Measurements from ENCODE around the gene PARVA.

The PARVA gene

DNA sequence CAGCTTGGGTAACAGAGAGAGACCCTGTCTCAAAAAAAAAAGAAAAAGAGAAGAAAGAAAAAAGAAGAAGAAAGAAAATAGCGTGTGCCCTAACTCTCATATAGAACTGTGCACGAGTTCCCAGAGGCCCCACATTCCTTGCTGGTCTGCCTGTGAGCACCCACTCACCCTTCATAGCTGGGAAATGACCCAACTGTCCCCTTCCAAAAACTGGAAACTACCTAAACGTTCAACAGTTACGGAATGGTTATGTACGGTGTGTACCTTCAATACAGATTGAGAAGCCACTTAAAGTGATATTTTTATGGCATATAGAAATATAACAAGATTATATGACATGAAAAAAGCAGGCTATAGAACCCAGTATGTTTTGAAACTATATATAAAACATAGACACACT, 82.0 kb downstream of the PARVA start:
- no peak for TF ChIP-seq Cebpa-rat (IDR thresholded peaks at IDR 0.05)
- Histone ChIP-seq H3K27ac (no peak overlapping the region), H3K9ac (no peak overlapping the region), H3K9me3 (replicated peaks in 1 of 11) (peaks cover 2 to 9% (median 5%) of the 10 kb centered on the region in 11 experiments; a peak in 16 of 22 replicates), H3K36me3 (no peaks in the 10 kb centered on the region), H4K20me1 (no peaks in the 10 kb centered on the region), H3K4me2 (no peak overlapping the region), H3K27me3 (no peaks in the 10 kb centered on the region), H3K4me1 (peaks cover 0 to 5% (median 0%) of the 10 kb centered on the region in 10 experiments; a peak in 1 of 20 replicates), H3K4me3 (no peak overlapping the region)

DNA sequence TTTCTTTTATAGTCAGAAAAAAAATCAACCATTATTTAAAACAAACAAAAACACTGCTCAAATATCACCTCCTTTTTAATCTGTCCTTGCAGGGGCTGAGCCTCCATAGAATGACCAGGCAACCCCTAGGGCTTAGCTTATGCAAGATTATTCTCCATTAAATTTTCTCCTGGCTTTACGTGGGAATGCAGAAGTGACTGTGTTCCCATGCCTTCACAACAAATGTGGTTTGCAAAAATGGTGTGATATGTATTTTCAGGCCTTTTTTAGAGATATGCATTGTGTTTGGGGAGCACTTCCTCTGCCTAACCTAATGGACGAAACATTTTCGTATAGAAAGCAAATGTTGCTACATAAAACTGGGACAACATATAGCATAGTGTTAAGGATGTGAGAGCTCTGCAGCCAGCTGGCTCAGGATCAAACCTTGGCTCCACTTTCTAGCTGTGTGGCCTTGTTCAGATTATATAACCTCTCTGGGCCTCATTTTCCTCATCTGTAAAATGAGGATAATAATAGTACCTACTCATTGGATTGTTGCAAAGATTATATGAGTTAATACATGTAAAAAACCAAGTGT, 82.6 kb downstream of the PARVA start:
- TF ChIP-seq Cebpa-rat (IDR thresholded peaks at IDR 0.05), result no peak

DNA sequence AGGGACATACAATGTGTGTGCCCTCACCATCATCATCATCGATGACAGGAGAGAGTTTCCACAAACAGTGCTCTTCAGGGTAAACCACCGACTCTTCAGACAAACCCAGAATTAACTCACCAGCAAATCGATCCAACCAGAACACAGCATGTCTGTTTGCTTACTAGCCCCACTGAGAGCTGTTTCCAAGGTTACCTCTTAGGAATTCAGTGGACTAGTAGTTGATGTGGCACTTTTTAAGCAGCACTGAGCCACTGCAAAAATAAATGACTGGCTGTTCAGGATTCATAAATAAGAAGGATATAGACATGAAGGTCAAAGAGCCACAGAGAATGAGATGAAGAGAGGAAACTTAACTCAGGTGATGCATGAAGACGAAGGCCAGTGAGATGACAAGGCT, 83.1 kb downstream of the PARVA start:
- Histone ChIP-seq H3K27me3 (no peaks in the 10 kb centered on the region), H3K9ac (no peak overlapping the region), H3K4me3 (no peak overlapping the region), H3K4me2 (no peak overlapping the region), H3K9me3 (replicated peaks in 1 of 11) (peaks cover 10 to 17% (median 14%) of the 10 kb centered on the region in 11 experiments; a peak in 20 of 22 replicates), H3K4me1 (peaks cover 0 to 5% (median 0%) of the 10 kb centered on the region in 10 experiments; a peak in 1 of 20 replicates), H3K27ac (no peak overlapping the region), H4K20me1 (no peaks in the 10 kb centered on the region), H3K36me3 (no peaks in the 10 kb centered on the region)
- no peak for TF ChIP-seq Cebpa-rat (IDR thresholded peaks at IDR 0.05)

More for the DNA sequence above, 82.6 kb downstream of the PARVA start:
- Histone ChIP-seq H3K4me3 (no peak overlapping the region), H3K4me1 (peaks cover 0 to 5% (median 0%) of the 10 kb centered on the region in 10 experiments; a peak in 1 of 20 replicates), H3K9ac (no peak overlapping the region), H4K20me1 (no peaks in the 10 kb centered on the region), H3K27ac (no peak overlapping the region), H3K4me2 (no peak overlapping the region), H3K36me3 (no peaks in the 10 kb centered on the region), H3K27me3 (no peaks in the 10 kb centered on the region), H3K9me3 (replicated peaks in 1 of 11) (peaks cover 7 to 15% (median 11%) of the 10 kb centered on the region in 11 experiments; a peak in 20 of 22 replicates)

DNA sequence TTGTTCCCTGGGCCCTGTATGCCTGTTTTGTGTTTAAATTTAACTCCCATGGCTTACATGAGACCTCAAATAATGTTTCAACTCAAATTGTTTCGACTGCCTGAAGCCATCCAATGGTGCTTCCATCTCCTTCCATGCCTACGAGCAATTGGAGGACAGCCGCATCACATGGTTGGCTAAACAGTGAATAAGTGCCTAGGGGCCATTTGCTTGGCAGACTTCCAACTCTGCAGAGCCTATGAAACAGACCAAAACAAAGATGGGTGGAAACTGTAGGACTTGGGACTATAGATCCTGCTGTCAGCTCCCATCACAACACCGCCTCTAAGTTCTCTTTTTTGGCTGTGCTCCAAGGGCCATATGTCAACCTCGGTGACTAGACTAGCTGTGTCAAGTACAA, 84.1 kb downstream of the PARVA start:
- H3K27ac ChIP-seq, result no peak overlapping the region
- H4K20me1 ChIP-seq, result no peaks in the 10 kb centered on the region
- no peaks in the 10 kb centered on the region for H3K27me3 ChIP-seq
- H3K9ac ChIP-seq, result no peak overlapping the region
- H3K36me3 ChIP-seq, result no peaks in the 10 kb centered on the region
- no peak overlapping the region for H3K4me3 ChIP-seq
- no peak overlapping the region for H3K4me2 ChIP-seq
- peaks cover 0 to 5% (median 0%) of the 10 kb centered on the region in 10 experiments; a peak in 1 of 20 replicates for H3K4me1 ChIP-seq
- H3K9me3 ChIP-seq (replicated peaks in 1 of 11), result peaks cover 10 to 18% (median 14%) of the 10 kb centered on the region in 11 experiments; a peak in 20 of 22 replicates
- TF ChIP-seq Cebpa-rat (IDR thresholded peaks at IDR 0.05), result no peak

DNA sequence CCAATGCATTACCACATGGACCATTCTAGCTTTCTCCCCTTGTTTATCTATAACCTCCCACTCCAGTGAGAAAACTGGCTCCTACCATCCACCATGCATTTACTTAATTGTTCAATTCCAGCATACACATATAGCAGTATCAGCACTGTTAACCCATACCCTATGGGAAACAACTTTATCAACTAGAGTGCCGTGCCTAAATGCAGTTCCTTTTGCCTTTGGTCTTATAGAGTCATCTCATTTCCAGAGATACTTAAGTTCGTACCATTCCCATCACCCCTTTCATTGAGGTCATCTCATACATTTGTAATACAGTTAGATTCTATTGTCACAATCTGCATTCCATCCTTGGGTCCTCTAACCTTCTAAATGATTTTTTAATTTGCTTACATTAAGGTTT, 86.9 kb downstream of the PARVA start:
- Histone ChIP-seq H3K36me3 (no peaks in the 10 kb centered on the region), H3K27me3 (no peaks in the 10 kb centered on the region), H3K4me1 (no peaks in the 10 kb centered on the region), H3K4me3 (no peak overlapping the region), H4K20me1 (no peaks in the 10 kb centered on the region), H3K9ac (no peak overlapping the region), H3K9me3 (replicated peaks in 1 of 11) (peaks cover 10 to 18% (median 14%) of the 10 kb centered on the region in 11 experiments; a peak in 20 of 22 replicates), H3K27ac (no peak overlapping the region), H3K4me2 (no peak overlapping the region)
- TF ChIP-seq Cebpa-rat (IDR thresholded peaks at IDR 0.05), result no peak

DNA sequence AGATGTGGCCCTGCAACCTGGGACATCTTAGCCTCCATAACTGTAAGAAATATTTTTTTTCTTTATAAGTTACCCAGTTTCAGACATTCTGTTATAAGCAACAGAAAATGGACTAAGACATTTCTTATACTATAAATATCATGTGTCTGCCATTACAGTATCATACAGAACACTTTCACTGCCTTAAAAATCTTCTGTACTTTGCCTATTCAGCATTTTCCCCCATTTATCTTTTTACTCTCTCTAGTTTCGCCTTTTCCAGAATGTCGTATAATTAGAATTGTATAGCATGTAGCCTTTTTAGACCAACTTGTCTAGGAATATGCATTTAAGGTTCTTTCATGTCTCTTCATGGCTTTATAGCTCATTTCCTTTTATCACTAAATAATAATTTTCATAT, 88.0 kb downstream of the PARVA start:
- Histone ChIP-seq H3K9me3 (replicated peaks in 1 of 11) (peaks cover 10 to 18% (median 14%) of the 10 kb centered on the region in 11 experiments; a peak in 20 of 22 replicates), H3K27me3 (no peaks in the 10 kb centered on the region), H4K20me1 (no peaks in the 10 kb centered on the region), H3K4me3 (no peak overlapping the region), H3K27ac (no peak overlapping the region), H3K36me3 (no peaks in the 10 kb centered on the region), H3K4me1 (no peaks in the 10 kb centered on the region), H3K9ac (no peak overlapping the region), H3K4me2 (no peak overlapping the region)
- TF ChIP-seq Cebpa-rat (IDR thresholded peaks at IDR 0.05), result no peak

DNA sequence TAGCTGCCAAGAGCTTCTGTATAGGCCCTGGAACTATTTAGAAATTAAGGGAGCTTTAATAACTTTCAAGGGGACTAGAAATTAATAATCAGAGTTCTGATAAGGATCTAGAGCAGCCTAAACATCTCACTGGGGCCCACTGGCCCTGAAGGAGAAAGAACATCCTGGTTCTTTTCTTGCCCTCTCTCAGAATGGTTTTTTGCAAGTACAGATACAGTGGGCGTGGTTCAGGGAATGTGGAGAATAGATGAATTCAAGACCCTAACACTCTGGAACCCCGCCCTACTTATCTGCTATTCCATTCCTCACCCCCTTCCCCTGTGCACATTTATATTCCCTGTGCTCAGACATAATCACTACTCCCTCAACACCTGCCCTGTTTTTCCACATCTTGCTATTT, 90.2 kb downstream of the PARVA start:
- Histone ChIP-seq H3K27me3 (no peaks in the 10 kb centered on the region), H3K9ac (no peak overlapping the region), H3K9me3 (replicated peaks in 1 of 11) (peaks cover 10 to 18% (median 14%) of the 10 kb centered on the region in 11 experiments; a peak in 20 of 22 replicates), H3K4me2 (no peak overlapping the region), H3K4me1 (no peaks in the 10 kb centered on the region), H3K36me3 (no peaks in the 10 kb centered on the region), H3K4me3 (no peak overlapping the region), H3K27ac (no peak overlapping the region), H4K20me1 (no peaks in the 10 kb centered on the region)
- TF ChIP-seq Cebpa-rat (IDR thresholded peaks at IDR 0.05), result no peak

DNA sequence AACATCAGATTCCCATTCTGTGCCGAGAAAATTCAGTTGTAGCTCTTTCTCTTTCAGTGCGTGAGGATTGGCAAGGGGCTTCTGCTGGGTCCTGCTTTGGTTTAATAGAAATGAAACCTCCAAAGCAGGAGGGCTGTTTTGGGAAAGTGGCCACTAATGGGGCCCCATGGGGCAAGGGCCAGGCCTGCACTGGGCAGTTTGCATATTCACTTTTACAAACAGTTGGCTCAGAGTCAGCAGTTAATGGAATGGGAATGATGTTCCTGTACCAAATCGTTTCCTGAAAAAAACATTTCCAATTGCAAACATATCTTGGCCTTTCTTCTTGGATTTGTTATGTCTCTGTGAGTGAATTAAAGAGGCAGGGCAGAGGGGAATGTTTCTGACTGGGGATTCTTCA, 92.1 kb downstream of the PARVA start:
- H3K36me3 ChIP-seq, result no peaks in the 10 kb centered on the region
- peaks cover 0 to 7% (median 3%) of the 10 kb centered on the region in 10 experiments; a peak in 11 of 20 replicates for H3K4me1 ChIP-seq
- peaks cover 7 to 12% (median 8%) of the 10 kb centered on the region in 11 experiments; a peak in 20 of 22 replicates for H3K9me3 ChIP-seq (replicated peaks in 1 of 11)
- no peak for TF ChIP-seq Cebpa-rat (IDR thresholded peaks at IDR 0.05)
- H3K27ac ChIP-seq, result no peak overlapping the region
- no peaks in the 10 kb centered on the region for H3K27me3 ChIP-seq
- H3K4me3 ChIP-seq, result no peak overlapping the region
- no peak overlapping the region for H3K4me2 ChIP-seq
- H3K9ac ChIP-seq, result no peak overlapping the region
- H4K20me1 ChIP-seq, result no peaks in the 10 kb centered on the region

DNA sequence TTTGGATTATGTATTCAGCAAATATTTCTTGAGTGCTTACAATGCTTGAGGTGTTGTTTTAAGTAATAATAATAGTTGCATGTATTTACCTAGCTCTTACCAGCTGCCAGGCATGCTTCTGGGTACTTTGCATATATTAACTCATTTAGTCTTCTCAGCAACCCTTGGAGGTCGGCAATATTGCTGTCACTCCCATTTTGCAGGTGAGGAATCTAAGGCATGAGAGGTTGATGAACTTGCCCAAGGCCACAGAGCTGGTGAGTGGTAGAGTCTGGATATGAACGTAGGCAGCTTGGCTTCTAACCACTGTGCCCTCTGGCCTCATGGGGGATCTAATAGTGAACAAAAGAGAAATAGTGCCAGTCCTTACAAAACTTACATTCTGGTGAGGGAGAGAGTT, 92.9 kb downstream of the PARVA start:
- no peak overlapping the region for H3K27ac ChIP-seq
- H3K4me3 ChIP-seq, result no peak overlapping the region
- no peak overlapping the region for H3K4me2 ChIP-seq
- H3K9ac ChIP-seq, result no peak overlapping the region
- no peaks in the 10 kb centered on the region for H3K27me3 ChIP-seq
- peaks cover 0 to 15% (median 11%) of the 10 kb centered on the region in 10 experiments; a peak in 11 of 20 replicates for H3K4me1 ChIP-seq
- H3K9me3 ChIP-seq (replicated peaks in 1 of 11), result peaks cover 0 to 4% (median under 1%) of the 10 kb centered on the region in 11 experiments; a peak in 6 of 22 replicates
- TF ChIP-seq Cebpa-rat (IDR thresholded peaks at IDR 0.05), result no peak
- no peaks in the 10 kb centered on the region for H3K36me3 ChIP-seq
- H4K20me1 ChIP-seq, result no peaks in the 10 kb centered on the region
